MM.1S (cell line): Measurements from ENCODE around the gene TBX18.

Source experiments
- DNase-seq: peaks from one replicate; pipeline ENCODE4 v3.0.0-alpha.2; 2015
- H2AFZ ChIP-seq: fragments of 300-600 bp; sonication (generic); 2 replicates; pipeline ENCODE4 v1.6.0; 2016; ENCODE audit warnings: antibody characterized with exemption, low read length
- H3F3A ChIP-seq: fragments of 300-600 bp; sonication (generic); 2 replicates; pipeline ENCODE4 v1.6.1; 2016; ENCODE audit warnings: mild to moderate bottlenecking, antibody characterized with exemption, low read length, moderate library complexity, mixed read lengths; ENCODE audit not compliant: insufficient read depth
- H3K27ac ChIP-seq: fragments of 300-600 bp; sonication (generic); 2 replicates; pipeline ENCODE4 v1.5.1; 2016; ENCODE audit warnings: mild to moderate bottlenecking, low read length
- H3K27me3 ChIP-seq: fragments of 300-600 bp; sonication (generic); replicated peaks from 2 replicates; pipeline ENCODE4 v1.6.0; 2016; ENCODE audit warnings: low read length; ENCODE audit not compliant: insufficient read depth
- H3K36me3 ChIP-seq: fragments of 300-600 bp; sonication (generic); replicated peaks from 2 replicates; pipeline ENCODE4 v1.6.1; 2016; ENCODE audit warnings: mild to moderate bottlenecking, low read length, mixed read lengths; ENCODE audit not compliant: insufficient read depth
- H3K4me1 ChIP-seq: fragments of 300-600 bp; sonication (generic); 2 replicates; pipeline ENCODE4 v1.6.1; 2016; ENCODE audit warnings: low read length, mixed read lengths
- H3K4me2 ChIP-seq: fragments of 300-600 bp; sonication (generic); 2 replicates; pipeline ENCODE4 v1.6.0; 2016; ENCODE audit warnings: low read depth, low read length
- H3K4me3 ChIP-seq: fragments of 300-600 bp; sonication (generic); 2 replicates; pipeline ENCODE4 v1.5.1; 2016; ENCODE audit warnings: low read length, mixed read lengths
- H3K79me2 ChIP-seq: fragments of 300-600 bp; sonication (generic); 2 replicates; pipeline ENCODE4 v1.6.1; 2016; ENCODE audit warnings: mixed run types, low read length, mixed read lengths
- H3K9ac ChIP-seq: fragments of 300-600 bp; sonication (generic); 2 replicates; pipeline ENCODE4 v1.6.1; 2016; ENCODE audit warnings: low read length, mixed read lengths
- H3K9me2 ChIP-seq: fragments of 300-600 bp; sonication (generic); replicated peaks from 2 replicates; pipeline ENCODE4 v1.6.1; 2016; ENCODE audit warnings: mild to moderate bottlenecking, low read length, mixed read lengths; ENCODE audit not compliant: insufficient read depth
- H3K9me3 ChIP-seq: fragments of 300-600 bp; sonication (generic); replicated peaks from 2 replicates; pipeline ENCODE4 v1.6.1; 2016; ENCODE audit warnings: mild to moderate bottlenecking, low read length, mixed read lengths; ENCODE audit not compliant: insufficient read depth
- H4K20me1 ChIP-seq: fragments of 300-600 bp; sonication (generic); 2 replicates; pipeline ENCODE4 v1.6.1; 2016; ENCODE audit warnings: mild to moderate bottlenecking, low read length, moderate library complexity, mixed read lengths; ENCODE audit not compliant: insufficient read depth
- CTCF ChIP-seq: fragments of 300-600 bp; sonication (generic); IDR thresholded peaks from 2 replicates; pipeline ENCODE4 v1.5.1; 2016; ENCODE audit warnings: antibody characterized with exemption, low read length, mixed read lengths
- EZH2 ChIP-seq: fragments of 300-600 bp; sonication (generic); optimal IDR thresholded peaks from 2 replicates; pipeline ENCODE3; 2017; ENCODE audit warnings: low read depth, mild to moderate bottlenecking, antibody characterized with exemption, low read length, mixed read lengths
- EZH2phosphoT487 ChIP-seq: fragments of 300-600 bp; sonication (generic); IDR thresholded peaks from 2 replicates; pipeline ENCODE4 v1.6.1; 2018; ENCODE audit warnings: antibody characterized with exemption, low read length

TBX18 gene

GRCh38 chr6:84791927-84792326 lies 27.5 kb upstream of the TBX18 start:
- Histone ChIP-seq H4K20me1 (no peaks in the 10 kb centered on the region), H3F3A (no peaks in the 10 kb centered on the region), H3K9me2 (no peaks in the 10 kb centered on the region), H3K27me3 (no peaks in the 10 kb centered on the region), H3K4me2 (no peak overlapping the region), H3K9ac (no peak overlapping the region), H2AFZ (no peak overlapping the region), H3K4me3 (no peak overlapping the region), H3K36me3 (no peaks in the 10 kb centered on the region), H3K79me2 (no peaks in the 10 kb centered on the region), H3K27ac (no peak overlapping the region), H3K9me3 (no peaks in the 10 kb centered on the region), H3K4me1 (peaks cover 5% of the 10 kb centered on the region)
- TF ChIP-seq CTCF (no peak), EZH2 (no peak), EZH2phosphoT487 (no peak)
- DNase-seq = no peak

- H3K4me1 ChIP-seq = peaks cover 5% of the 10 kb centered on the region
- H3K9ac ChIP-seq = no peak overlapping the region
- H3K27ac ChIP-seq = no peak overlapping the region
- H2AFZ ChIP-seq = no peak overlapping the region
- peak; percentile 20 for DNase-seq
- H3K36me3 ChIP-seq = no peaks in the 10 kb centered on the region
- no peak for TF ChIP-seq EZH2phosphoT487
- TF ChIP-seq CTCF = no peak
- TF ChIP-seq EZH2 = no peak
- H4K20me1 ChIP-seq = no peaks in the 10 kb centered on the region
- H3K4me3 ChIP-seq = no peak overlapping the region
- no peaks in the 10 kb centered on the region for H3K27me3 ChIP-seq
- no peaks in the 10 kb centered on the region for H3K79me2 ChIP-seq
- no peaks in the 10 kb centered on the region for H3K9me2 ChIP-seq
- peak overlapping the region; percentile 22; the same call in 1 of the 2 replicates for H3K4me2 ChIP-seq
- H3F3A ChIP-seq = no peaks in the 10 kb centered on the region
- H3K9me3 ChIP-seq = no peaks in the 10 kb centered on the region
Observed at GRCh38 chr6:84791233-84791632, 26.8 kb upstream of the TBX18 start.

GRCh38 chr6:84789170-84789569 lies 24.8 kb upstream of the TBX18 start:
- Histone ChIP-seq H3K9me2 (no peaks in the 10 kb centered on the region), H3K4me1 (peaks cover 5% of the 10 kb centered on the region), H2AFZ (no peak overlapping the region), H3K36me3 (no peaks in the 10 kb centered on the region), H3F3A (no peaks in the 10 kb centered on the region), H3K4me2 (no peak overlapping the region), H3K9ac (no peak overlapping the region), H3K27me3 (no peaks in the 10 kb centered on the region), H3K79me2 (no peaks in the 10 kb centered on the region), H3K4me3 (no peak overlapping the region), H3K27ac (no peak overlapping the region), H4K20me1 (no peaks in the 10 kb centered on the region), H3K9me3 (no peaks in the 10 kb centered on the region)
- DNase-seq = no peak
- no peak for TF ChIP-seq EZH2
- TF ChIP-seq CTCF = no peak
- no peak for TF ChIP-seq EZH2phosphoT487
